Astrocyte of the hippocampus (primary cell): ENCODE measurements around the gene CCDC77.
"Not testable (repeated sequence)": the region's sequence is repeated elsewhere in the genome, so short reads cannot be mapped to it uniquely, and the experiment has no call there.

Experiments used
- DNase-seq: peaks from one replicate; pipeline ENCODE4 v3.0.0; 2011; ENCODE audit warnings: low read depth, low spot score

CCDC77 gene

GRCh38 chr12:401235-402028, at the start of gene CCDC77:
TSS of gene CCDC77 (plus strand) at chr12:401644. CDS start at chr12:409384, 7,740 bp downstream.
- peak; percentile 97 for DNase-seq

GRCh38 chr12:356276-356988, 45.0 kb upstream of the CCDC77 start:
- DNase-seq, result peak; percentile 72

DNA sequence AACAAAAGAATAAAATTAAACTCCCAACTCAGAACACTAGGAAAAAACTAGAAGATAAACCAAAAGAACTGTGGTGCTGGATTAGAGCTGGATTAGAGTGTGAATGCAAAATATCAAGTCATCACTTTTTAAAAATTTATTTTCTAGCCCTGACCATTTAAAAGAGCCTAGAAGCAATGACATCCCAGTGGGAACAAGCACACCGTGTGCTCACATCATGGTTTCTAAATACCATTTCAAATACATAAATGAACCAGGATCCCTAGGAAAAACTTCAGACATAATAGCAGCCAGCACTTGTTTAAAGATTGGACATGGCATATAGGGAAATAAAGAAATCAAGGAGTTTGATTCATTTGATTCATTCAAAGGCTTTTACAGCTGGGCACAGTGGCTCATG, 42.4 kb upstream of the CCDC77 start:
- DNase-seq, result no peak

DNA sequence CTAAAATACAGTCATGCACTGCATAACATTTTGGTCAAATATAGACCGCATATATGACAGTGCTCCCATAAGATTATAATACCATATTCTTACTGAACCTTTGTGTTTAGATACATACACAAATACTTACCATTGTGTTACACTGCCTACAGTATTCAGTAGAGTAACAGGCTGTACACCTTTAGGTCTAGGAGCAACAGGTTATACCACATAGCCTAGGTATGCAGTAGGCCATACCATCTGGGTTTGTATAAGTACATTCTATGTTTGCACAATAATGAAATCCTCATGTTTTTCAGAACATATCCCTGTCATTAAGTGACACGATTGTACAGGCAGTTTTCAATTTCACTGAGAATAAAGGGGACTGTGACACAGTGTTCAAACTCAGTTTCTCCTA, 34.6 kb upstream of the CCDC77 start:
- no peak for DNase-seq

DNA sequence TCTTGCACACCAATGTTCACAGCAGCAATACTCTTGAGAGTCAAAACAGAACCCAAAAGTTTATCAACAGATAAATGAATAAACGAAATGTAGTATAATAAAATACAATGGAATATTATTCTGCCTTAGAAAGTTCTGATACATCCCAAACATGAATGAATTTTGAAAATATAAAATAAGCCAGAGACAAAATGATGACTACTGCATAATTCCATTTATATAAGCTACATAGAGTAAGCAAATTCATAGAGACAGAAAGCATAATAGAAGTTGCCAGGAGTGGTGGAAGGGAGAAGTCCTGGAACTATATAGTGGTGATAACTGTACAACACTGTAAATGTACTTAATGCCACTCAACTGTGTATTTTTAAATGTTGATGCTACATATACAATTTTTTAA, 33.5 kb upstream of the CCDC77 start:
- no peak for DNase-seq

DNA sequence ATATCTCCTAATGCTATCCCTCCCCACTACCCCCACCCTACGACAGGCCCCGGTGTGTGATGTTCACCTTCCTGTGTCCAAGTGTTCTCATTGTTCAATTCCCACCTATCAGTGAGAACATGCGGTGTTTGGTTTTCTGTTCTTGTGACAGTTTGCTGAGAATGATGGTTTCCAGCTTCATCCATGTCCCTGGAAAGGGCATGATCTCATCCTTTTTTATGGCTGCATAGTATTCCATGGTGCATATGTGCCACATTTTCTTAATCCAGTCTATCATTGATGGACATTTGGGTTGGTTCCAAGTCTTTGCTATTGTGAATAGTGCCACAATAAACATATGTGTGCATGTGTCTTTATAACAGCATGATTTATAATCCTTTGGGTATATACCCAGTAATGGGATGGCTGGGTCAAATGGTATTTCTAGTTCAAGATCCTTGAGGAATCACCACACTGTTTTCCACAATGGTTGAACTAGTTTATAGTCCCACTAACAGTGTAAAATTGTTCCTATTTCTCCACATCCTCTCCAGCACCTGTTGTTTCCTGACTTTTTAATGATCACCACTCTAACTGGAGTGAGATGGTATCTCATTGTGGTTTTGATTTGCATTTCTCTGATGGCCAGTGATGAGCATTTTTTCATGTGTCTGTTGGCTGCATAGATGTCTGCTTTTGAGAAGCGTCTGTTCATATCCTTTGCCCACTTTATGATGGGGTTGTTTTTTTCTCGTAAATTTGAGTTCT, 30.5 kb upstream of the CCDC77 start:
- not testable (repeated sequence) for DNase-seq

GRCh38 chr12:386651-387050, 14.8 kb upstream of the CCDC77 start:
- DNase-seq, result peak; percentile 64

DNA sequence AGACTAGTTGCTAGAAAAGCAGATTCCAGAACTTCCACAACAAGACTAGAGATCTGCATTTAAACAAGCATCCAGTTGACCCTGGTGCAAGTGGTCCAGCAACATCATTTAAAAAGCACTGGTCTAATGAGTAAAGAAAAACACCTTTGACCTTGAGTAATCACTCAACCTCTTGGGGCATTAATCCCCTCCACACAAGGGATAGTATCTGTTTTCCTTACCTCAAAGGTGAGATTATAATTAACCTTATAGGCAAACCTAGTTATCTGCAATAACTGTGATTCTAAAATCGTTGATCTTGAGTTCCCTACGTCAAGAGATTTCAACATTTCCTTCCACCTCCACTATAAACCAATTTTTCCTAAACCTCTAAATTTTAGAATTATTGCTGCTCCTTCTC, 13.4 kb upstream of the CCDC77 start:
- peak; percentile 5 for DNase-seq

- peak; percentile 47 for DNase-seq
Measured at GRCh38 chr12:388541-389141, 12.8 kb upstream of the CCDC77 start.

GRCh38 chr12:389142-390096, 12.0 kb upstream of the CCDC77 start, which contains the start of gene KDM5A:
TSS of gene KDM5A (minus strand) at chr12:389320. CDS start at chr12:389091, 229 bp downstream.
- DNase-seq, result peak; percentile 97

DNA sequence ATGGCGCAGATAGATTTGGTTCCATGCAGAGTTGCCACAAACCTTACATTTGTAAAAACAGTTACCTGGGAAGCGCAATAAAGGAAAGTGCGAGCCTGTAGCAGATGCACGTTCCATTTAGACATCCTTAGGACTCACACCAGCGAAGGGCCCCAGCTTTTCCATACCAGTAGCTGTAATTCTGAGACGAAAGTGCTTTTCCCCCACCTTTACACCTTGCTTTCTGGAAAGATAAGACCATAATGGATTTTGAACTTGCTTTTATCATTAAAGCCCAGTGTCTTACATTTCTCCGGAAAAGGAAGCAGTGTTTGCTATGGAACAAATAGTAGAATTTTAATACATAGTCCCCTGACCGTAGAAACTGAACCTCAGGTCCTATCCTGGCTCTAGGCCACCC, 616 bp upstream of the CCDC77 start:
- no peak for DNase-seq

GRCh38 chr12:402029-402389, 565 bp downstream of the CCDC77 start:
- DNase-seq, result peak; percentile 39

- DNase-seq, result no peak
Measured at GRCh38 chr12:414859-415258, 13.4 kb downstream of the CCDC77 start.

GRCh38 chr12:418432-418831, 17.0 kb downstream of the CCDC77 start:
- DNase-seq, result no peak

DNA sequence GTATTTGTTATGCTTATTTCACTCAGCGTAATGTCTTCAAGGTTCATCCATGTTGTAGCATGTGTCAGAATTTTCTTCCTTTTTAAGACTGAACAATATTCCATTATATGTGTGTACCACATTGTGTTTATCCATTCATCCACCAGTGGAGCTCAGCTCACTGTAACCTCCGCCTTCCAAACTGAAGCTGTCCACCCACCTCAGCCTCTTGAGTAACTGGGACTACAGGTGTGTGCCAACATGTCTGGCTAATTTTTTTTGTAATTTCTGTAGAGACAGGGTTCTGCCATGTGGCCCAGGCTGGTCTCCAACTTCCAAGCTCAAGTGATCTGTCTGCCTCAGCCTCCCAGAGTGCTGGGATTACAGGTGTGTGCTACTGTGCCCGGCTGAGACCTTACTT, 21.1 kb downstream of the CCDC77 start:
- DNase-seq, result no peak

DNA sequence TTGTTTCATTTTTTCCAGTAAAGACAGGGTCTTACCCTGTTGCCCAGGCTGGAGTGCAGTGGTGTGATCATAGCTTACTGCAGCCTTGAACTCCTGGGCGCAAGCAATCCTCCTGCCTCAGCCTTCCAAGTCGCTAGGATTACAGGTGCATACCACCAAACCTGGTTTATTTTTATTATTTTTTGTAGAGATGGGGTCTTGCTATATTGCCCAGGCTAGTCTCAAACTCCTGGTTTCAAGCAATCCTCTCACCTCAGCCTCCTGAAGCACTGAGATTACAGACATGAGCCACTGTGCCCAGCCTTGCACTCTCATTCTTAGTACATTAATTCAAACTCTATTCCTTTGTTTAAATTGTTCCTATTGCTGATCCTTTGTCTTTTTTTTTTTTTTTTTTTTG, 34.3 kb downstream of the CCDC77 start:
- not testable (repeated sequence) for DNase-seq

GRCh38 chr12:442235-442884, 40.9 kb downstream of the CCDC77 start:
- peak; percentile 73 for DNase-seq

DNA sequence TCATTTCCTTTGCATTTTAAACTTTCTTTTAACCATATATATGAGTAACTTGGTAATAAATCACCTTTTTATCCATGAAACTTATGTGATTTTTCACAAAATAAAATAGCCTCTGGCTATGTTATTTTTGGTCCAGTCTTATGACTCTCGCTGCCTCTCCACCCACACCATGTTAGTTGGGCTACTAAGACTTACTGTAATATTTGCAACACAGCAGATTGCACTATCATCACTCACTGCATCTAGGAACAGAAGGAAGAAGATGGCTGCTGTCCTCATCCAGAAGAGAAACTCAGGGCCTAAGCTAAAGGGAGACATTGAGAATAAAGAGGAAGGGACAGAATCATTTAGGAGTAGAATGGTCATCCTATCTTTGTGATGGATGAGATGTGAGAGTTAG, 45.7 kb downstream of the CCDC77 start:
- no peak for DNase-seq

DNA sequence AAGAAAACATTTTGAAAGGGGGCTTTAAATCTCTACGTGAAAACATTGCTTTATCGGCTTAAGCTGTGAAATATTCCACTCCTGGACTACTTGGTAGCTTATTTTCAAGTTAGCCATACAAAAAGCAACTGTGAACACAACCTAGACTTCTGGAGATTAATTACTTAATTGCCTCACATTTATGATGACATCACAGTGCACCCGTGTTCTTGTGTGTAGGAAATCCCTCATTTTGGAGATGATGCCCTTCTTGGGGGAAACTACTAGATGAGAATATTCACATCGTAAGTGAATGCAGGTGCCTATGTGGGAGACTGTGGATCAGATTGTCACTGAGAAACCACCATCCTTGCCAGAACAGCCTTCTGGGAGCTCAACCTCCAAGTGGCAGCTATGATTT, 47.8 kb downstream of the CCDC77 start:
- DNase-seq, result no peak

DNA sequence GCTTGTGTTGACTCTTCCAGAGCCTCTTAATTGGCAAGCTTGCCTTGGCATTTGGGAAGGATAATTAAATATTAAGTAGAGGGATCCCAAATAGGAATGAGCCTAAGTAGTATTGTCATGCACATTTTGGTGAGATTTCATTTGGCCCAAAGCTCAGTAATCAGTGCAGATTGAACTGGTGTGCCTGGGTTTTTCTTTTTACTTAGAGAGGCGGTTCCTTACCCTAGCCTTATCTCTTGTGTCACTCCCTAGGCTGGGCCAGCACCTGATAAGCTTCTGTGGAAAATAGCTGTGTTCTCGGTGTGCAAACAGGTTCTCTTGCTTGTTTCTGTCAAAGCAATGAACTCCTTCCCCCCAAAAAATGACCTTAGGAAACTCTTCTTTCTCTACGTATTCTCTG, 49.0 kb downstream of the CCDC77 start:
- no peak for DNase-seq
